GM19397 (cell line): Measurements from ENCODE around the gene GTF2I.
"Not testable (repeated sequence)": the region's sequence is repeated elsewhere in the genome, so short reads cannot be mapped to it uniquely, and the experiment has no call there.

Source experiments
- ATAC-seq: cut with Tn5 transposase; IDR thresholded peaks from one replicate; pipeline ENCODE4 v1.9.1; 2021; ENCODE audit warnings: mild to moderate bottlenecking, moderate library complexity; ENCODE audit not compliant: unreplicated experiment

The GTF2I gene

DNA sequence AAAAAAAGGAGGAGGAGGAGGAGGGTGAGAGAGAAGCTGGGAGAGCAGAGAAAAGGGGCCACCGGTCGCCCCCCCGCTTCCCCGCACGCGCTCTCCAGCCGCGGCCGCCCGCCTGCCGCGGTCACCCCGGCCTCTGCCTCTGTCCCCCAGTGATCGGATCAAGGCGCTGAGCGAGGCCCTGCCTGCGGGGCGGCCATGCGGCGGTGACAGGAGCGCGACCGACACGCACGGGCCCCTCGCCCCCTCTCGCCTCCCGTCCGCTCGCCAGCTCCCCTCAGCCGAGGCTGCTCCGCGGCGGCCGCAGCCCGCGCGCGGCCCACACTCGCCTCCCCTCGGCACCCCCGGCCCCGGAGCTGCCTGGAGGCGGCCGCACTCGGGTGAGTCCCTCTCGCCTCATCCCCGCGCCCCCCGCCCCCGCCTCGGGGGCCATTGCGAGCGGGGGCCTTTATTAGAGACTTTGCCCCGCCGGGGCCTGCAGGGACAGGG lies at the start of gene GTF2I:
TSS of gene GTF2I (plus strand) at position 27 of the 486 bp plus-strand sequence. CDS start 31,411 bp downstream, outside the sequence.
- ATAC-seq: peak; percentile 20

DNA sequence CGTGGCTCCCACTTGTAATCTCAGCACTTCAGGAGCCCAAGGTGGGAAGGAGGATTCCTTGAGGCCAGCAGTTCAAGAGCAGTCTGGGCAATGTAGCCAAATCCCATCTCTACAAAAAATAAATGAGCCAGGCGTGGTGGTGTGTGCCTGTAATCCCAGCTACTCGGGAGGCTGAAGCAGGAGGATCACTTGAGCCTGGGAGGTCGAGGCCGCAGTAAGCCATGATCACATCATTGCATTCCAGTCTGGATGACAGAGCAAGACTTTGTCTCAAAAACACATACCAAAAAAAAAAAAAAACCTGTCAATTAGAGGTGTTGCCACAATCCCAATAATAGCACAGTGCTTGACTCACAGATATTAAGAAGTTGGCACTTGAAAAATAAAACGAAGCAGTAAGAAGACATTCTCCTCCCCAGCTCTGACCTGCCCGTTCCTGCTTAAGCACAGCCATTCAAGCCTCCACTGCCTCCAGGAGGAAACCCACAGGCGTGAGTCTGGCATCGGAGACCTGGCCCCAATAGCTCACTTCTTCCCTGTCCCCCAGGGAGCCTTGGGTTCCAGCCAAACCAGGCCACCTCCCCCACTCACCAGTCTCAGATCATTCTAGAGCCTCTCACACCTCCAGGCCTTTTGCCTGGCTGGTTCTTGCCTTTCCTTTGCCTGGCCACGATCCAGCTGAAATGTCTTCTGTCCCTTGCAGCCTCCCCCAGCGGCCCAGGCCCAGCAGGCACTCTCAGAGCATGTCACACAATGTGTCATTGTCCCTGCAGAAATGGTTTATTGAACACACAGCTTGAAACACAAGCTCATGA lies 45.3 kb upstream of the GTF2I start:
- no peak for ATAC-seq

DNA sequence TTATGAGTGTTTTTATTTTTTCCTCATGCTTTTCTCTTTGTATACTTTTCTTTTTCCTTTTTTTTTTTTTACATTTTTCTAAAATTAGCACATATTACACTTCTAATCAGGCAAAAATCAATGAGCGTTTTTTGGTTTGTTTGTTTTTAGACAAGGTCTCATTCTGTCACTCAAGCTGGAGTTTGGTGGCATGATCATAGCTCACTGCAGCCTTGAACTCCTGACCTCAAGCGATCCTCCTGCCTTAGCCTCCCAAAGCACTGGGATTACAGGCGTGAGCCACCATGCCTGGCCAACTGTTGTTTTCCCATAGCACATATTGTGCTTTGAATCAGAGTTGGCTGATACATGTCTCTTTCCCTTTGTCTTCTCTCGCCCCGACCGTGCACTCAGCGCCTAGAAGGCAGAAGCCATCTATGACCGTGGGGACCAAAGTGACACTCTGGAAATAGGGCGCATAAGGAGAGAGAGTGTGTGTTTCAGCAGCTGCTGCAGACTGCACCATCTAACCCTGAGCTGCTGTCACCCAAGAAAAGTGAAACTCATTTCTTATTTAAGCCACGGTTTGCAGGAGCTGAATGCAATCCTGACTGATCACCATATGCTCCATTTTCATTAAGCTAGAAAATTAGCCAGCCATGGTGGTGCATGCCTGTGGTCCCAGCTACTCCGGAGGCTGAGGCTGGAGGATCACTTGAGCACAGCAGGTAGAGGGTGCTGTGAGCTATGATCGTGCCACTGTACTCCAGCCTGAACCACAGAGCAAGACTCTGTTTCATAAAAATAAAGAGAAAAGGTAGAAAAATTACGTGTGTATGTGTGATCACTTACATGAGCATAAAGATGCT lies 41.4 kb upstream of the GTF2I start:
- ATAC-seq: no peak

DNA sequence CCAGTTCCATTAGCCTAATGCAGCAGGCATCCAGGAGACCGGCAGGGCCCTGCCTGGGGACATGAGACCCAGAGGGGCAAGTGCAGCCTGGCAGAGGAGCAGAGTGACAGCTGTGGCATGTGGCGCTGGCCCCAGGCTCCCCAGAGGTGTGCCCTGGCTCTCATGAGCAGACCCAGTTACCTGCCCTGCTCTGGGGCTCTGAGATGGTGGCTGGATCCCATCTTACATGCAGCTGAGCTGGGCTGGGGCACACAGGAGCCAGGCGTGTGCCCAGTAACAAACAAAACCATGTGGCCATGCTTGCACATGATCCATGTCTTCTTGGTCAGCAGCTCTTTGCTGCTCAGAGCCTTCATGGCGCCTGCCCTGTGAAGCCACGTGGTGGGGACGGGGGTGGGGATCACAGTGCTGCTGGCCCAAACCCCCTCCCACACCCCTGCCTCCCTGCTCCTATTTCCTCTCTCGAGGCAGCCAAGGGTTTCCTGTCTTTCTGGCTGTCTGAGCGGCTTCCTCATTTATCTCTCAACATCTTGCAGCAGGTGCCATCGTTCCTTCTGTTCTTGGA lies 40.3 kb upstream of the GTF2I start:
- no peak for ATAC-seq

DNA sequence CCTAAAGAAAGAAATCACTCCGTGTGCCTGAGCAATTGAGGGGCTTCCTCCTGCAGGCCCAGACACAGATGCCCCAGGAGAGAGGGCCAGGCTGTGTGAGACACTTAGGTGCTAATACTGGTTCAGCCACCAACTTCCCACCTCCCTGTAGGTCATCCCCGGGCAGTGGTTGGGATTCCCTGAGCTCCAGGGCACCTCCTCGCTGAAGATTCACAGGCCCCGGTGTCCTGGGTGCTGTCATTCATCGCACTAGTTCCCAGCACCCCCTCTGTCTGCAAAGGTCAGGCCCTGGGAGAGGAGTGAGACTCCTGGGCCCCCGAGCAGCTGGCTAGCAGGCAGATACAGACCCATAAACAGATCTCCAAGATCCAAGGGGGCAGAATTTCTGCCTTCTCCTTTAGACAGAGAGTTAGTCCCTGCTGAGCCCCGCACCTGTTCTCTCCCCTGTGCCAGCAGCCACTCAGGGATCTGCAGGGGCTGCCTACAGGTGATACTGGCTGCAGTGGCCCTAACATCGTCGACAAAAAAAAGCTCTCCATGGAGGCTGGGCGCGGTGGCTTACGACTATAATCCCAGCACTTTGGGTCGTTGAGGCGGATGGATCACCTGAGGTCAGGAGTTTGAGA lies 38.2 kb upstream of the GTF2I start:
- no peak for ATAC-seq

DNA sequence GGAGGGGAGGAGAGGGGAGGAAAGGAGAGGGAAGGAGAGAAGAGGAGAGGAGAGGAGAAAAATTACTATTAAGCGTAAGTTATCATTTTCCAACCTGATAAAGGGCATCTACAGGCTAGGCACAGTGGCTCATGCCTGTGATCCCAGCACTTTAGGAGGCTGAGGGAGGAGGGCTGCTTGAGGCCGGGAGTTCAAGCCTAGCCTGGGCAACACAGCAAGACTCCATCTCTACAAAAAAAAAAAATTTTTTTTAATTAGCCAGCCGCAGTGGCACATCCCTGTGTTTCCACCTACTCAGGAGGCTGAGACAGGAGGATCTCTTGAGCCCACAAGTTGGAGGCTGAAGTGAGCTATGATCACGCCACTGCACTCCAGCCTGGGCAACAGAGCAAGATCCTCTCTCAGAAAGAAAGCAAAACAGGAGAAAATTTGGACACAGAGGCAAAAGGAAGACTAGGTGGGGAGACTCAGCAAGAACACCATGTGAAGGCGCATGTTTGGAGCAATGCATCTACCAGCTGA lies 35.2 kb upstream of the GTF2I start:
- no peak for ATAC-seq

DNA sequence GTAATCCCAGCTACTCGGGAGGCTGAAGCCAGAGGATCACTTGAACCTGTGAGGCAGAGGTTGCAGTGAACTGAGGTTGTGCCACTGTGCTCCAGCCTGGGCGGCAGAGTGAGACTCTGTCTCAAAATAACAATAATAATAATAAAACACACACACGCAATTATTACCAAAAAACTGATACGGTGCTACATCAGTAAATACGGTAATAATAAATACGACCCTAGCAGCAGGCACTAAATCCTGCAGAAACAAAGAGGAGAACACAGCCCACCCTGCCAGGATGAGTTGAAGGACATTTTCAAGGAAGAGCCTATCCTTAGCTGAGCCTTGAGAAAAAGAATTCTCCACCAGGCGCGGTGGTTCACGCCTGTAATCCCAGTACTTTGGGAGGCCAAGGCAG lies 34.4 kb upstream of the GTF2I start:
- no peak for ATAC-seq

DNA sequence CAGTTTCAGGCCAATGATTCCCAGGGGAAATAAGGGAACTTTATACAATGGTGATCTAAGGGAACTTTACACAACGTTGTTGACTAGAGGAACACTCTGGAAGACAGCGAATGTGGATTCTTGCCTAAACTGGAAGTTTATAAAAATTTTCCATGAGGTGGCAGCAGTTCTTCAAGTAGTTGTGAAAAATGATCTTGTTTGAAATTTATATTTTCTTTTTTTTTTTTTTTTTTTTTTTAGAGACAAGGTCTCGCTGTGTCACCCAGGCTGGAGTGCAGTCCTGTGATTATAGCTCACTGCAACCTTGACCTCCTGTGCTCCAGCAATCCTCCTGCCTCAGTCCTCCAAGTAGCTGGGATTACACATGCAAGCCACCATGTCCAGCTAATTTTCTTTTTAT lies 32.1 kb upstream of the GTF2I start:
- no peak for ATAC-seq

DNA sequence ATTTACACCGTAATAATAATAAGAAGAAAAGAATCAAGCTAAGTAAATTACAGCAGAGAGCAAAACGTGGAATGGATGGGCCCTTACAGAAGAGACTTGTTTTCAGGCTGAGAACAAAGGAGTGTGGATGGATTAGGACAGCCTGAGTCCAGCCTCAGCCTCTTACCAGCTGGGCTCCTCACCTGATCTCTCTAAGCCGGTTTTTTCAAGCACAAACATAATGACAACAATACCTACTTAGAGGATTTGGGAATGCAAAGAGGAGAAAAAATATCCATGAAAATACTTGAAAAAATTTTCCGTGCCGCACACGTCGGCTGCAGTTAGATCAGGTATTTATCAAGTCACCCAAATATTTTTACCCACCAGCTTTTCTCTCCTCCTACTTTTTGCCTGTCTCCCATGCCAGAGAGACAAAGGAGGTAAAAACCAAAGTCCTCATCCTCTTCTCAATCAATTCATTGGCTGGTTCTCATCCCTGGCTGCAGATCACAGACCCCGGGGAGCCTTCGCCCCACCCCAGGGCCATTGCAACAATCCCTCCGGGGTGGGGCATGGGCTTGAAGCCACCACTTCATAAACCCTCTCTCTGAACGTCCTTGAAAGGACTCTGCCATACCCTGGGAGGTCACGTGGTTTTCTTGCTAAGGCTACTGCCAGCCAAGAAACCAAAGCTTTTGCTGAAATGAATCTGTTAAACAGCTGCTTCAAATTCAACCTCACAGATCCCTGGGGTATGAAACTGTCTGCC lies 29.7 kb upstream of the GTF2I start:
- ATAC-seq: no peak

DNA sequence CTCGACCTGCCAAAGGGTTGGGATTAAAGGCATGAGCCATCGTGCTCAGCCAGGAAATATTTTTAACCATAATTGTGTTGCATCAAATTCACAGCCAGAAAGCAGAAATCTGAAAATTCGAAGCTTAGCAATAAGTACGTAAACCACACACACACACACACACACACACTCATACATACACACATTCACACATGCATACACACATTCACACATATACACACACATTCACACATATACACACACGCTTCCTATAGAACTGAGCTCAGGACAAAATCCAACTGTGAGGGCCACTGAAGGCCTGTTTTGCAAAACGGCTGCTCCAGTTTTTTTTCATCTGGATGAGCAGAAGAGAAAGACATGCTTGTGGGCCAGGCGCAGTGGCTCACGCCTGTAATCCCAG lies 25.0 kb upstream of the GTF2I start:
- no peak for ATAC-seq

DNA sequence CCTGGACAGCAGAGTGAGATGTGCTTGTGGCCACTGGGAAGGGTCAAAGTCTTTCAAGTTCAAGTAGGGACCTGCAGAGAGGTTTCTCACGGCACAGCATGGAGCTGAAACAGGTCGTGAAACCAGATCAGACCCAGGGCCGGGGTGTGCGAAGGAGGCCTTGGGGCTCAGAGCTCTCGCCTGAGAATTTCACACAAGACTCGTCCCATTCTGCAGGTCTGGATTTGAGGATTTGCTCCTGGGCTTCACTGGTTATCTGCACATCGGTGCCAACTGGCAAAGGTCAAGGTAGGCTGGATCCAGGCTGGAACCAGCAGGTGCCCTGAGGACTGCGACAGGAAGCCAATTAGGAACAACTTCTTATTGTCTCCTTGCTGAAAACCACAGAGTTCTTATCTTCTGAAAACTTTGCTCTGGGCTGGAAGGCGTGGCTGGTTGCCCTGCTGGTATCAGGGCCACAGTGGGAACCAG lies 24.0 kb upstream of the GTF2I start:
- ATAC-seq: no peak

DNA sequence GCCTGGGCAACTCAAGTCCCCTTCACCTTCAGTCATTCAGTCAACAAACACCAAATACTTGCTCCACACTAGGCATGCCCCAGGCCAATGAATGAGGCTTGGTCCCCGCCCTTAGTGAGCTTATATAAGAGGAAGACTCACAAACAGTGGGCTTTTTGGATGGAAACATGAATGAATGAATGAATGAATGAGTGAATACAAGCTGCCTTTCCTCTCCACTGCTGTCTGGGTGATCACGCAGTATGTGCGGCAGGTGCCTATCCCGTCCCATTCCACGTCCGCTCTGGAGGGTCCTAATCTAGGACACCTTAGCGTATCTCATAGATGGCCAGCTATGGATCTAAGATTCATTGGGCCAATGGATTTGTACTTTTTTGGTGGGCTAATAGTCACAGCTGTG lies 19.8 kb upstream of the GTF2I start:
- no peak for ATAC-seq

DNA sequence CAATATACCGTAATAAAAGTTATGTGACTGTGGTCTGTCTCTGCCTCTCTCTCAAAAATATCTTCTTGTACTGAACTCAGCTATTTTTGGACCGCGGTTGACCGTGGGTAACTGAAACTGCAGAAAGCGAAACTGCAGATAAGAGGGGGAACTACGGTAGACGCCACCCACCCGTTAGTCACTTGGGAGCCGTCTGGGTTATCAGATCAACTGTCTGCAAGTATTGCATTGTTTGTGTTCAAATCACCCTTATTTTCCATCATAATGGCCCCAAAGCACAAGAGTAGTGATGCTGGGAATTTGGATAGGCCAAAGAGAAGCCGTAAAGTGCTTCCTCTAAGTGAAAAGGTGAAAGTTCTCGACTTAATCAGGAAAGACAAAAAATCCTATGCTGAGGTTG lies 7.5 kb upstream of the GTF2I start:
- peak; percentile 81 for ATAC-seq

DNA sequence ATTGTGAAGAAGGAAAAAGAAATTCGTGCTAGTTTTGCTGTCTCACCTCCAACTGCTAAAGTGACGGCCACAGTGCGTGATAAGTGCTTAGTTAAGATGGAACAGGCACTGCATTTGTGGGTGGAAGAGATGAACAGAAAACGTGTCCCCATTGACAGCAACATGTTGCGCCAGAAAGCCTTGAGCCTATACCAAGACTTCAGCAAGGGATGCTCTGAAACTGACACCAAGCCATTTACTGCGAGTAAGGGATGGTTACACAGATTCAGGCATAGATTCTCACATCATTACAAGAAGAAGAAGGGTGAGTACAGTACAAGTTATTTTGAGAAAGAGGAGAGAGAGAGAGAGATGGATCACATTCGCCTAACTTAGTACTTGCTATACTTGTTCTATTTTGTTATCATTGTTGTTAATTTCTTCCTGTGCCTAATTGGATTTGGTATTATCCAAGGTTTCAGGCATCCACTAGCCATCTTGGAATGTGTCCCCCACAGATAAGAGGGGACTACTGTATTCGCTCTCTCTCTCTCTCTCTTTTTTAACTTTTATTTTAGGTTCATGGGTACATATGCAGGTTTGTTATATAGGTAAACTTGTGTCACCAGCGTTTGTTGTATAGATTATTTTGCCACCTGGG lies 6.9 kb upstream of the GTF2I start:
- ATAC-seq: peak; percentile 41

DNA sequence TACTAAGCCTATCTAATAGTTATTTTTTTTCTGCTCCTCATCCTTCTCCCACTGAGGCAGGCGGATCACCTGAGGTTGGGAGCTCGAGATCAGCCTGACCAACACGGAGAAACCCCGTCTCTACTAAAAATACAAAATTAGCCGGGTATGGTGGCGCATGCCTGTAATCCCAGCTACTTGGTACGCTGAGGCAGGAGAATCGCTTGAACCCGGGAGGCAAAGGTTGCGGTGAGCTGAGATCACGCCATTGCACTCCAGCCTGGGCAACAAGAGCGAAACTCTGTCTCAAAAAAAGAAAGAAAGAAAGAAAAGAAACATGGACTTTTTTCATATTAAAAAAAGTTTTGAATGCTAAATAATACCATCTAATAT lies 6.4 kb upstream of the GTF2I start:
- not testable (repeated sequence) for ATAC-seq

DNA sequence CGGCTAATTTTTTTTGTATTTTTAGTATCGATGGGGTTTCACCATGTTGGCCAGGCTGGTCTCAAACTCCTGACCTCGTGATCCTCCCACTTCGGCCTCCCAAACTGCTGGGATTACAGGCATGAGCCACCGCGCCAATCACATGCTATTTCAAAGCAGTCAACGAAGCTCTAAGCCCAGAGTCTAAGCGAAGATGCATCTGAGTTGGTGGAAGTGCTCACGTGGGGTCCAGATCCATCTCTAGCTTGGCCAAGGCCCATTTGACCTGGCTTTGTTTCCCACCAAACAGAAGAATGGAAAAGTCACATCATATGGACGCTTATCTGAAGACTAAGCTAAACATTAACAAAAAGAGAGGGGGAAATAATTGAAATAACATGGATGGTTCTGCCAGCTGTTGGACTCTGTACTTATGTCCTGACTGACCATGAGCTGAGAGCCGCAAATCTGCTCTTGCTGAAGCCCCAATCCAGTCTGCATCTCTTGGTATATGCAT lies 3.8 kb upstream of the GTF2I start:
- no peak for ATAC-seq

DNA sequence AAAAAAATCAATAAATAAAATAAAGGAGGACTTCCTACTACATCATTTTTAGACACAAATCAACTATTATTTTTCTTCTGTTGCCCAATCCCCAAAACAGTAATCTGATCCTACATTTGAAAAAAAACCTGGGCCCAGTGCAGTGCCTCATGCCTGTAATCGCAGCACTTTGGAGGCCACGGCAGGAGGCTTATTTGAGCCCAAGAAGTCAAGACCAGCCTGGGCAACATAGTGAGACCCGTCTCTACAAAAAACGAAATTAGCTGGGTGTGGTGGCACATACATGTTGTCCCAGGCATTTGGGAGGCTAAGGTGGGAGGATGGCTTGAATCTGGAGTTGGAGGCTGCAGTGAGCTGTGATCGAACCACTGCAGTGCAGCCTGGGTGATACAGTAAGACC lies 2.7 kb upstream of the GTF2I start:
- no peak for ATAC-seq

DNA sequence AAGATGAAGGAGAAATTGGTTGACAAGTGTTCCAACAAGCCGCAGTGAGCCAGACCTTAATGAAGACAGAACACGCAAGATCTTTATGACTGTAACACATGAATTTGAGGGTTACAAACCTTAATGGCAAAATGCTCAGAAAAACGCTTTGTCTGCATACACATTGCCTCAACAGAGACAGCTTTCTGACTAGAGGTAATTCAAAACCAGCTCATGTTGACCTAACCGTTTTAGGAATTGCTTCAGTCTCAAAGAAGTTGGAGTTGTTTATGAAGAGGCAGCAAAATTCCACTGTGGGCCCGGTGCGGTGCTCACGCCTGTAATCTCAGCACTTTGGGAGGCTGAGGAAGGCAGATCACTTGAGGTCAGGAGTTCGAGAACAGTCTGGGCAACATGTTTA lies 2.2 kb upstream of the GTF2I start:
- no peak for ATAC-seq

DNA sequence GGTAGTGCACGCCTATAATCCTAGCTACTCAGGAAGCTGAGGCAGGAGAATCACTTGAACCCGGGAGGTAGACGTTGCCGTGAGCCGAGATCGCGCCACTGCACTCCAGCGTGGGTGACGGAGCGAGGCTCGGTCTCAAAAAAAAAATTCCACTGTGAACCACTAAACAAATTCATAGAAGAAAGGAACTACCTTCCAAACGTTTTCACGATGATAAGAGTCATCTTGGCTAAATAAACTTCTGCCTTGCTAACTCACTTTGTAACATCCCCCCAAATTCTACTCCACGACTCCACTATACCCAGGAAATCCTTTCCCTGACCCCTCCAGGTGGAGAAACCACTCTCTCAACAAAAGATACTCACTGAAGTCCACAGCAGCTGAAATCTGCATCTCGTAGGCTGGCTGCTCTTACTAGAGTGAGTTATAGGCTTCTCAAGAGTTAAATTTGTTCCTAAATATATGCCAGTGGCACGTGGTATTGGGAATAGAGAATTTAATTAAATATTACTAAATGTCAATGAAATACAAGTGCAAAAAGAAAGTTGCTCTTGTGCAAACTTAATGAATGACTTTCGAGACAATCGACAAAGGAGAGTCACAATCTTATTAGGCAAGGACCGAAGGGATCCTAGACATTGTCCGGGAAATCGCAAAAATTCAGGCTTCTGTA lies 1.6 kb upstream of the GTF2I start:
- ATAC-seq: no peak
